ENCODE data around the gene GRIN2A.

The GRIN2A gene

DNA sequence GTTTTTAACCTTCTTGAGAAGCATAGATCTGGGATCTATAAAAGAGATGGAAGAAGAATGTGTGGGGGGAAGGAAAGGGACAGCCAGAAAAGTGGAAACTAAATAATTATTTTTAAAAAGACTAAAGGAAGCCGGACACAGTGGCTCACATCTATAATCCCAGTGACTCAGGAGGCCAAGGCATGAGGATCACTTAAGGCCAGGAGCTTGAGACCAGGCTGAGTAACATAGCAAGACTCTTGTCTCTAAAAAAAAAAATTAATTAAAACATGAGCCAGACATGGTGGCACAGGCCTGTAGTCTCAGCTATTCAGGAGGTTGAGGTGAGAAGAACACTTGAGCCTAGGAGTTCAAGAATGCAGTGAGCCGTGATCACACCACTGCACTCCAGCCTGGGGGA is 335.1 kb downstream of the GRIN2A start:
- no peak for DNase-seq

DNA sequence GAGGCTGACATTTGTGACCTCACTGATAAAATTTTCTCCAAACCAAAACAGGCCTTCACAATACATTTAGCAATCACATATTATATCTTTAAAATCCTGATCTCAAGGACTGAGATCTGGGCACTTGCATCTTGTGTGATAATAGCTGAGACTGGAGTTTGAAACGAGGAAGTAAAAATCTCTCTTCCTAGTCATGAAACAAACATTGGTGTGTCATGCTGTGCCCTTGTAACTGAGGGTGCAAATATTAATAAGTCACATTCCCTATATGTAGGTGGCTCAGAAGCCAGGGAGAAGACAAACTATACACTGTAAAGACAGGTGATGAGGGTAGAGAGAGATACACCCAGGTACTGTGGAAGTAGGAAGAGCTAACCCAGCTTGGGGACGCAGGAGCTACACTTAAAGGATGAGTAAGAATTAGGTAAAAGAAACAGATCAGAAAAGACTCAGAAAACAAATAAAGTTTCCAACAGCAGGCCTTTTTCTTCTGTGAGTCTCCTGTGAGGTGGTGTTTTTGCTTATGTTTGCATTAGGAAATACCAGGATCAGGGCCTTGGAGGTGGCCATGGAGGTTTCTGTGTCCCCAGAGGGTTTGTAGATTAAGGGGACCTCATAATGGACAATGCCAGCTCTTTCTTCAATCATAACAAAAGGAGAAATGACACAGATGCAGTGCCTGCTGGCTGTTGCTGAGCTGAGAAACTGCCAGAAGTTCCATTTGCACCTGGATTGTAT is 335.7 kb downstream of the GRIN2A start:
- DNase-seq, result no peak

DNA sequence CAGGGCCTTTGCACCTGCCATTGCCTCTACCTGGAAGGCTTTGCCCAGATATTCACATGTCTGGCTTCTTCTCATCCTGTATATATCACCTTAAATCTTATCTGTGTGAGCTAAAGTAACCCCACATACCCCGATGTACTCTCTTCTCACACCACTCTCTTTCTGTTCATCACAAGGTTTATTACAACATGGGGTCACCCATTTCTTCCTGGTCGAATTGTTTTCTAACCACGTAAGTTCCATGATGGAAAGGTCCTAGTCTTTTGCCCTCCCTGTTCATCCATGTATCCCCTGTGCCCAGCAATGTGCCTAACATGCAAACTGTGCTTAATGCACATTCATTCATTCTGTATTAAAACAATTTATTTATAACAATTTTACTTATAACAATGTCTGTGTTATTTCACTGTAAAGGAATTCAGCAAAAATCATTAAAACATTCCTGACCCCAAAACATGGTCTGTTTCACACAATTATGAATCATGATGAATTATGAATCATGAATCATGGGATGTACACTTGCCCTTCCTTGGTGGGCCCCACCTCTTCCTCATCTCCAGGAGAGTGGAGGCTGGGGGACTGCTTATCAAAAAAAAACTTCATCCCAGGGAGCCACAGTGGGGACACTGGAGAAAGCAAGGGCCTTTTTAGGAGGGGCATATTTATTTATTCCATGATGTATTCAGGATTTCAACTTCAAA is 336.4 kb downstream of the GRIN2A start:
- DNase-seq, result no peak

DNA sequence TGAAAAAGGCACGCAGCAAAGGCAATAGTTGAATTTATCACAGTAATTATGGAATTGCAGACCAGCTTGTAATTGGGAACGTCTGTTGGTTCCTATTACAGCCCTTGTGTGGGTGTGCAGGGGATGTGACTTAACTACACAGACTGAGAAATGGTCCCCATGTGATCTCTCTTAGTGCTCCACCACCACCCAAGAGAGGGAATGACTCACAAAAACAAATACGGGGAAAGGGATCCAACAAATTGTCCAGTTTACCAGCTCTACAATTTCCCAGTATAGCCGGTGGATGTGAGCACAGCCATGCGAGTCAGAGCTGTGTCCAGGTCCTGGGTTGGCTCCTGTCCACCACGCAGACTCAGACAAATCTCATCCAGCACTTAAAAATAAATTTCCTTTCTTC is 337.9 kb downstream of the GRIN2A start:
- no peak for DNase-seq

DNA sequence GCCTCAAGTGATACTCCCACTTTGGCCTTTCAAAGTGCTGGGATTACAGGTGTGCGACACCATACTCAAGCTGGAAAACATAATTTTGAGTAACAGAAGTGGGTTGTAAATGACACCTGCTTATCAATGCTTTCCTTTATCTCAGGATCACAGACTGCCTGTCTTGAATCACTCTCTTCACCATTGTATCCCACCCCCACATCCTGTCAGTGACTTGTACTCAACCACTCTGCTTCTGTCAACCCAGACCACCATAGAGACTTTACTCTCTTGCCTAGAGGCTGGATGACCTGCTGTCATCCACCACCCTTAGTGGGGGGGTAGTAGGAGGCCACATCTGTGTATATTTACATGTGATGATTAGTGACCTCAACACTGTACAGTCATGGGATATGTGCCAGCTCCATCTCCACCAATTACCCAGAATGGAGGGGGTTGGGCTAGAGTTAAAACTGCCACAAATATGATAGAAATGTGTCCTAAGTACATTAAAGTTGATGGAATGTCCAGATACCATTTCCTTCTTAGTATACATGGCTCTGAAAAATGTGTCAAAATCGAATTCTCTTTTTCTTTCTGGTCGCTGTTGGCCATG is 338.7 kb downstream of the GRIN2A start:
- no peak for DNase-seq

DNA sequence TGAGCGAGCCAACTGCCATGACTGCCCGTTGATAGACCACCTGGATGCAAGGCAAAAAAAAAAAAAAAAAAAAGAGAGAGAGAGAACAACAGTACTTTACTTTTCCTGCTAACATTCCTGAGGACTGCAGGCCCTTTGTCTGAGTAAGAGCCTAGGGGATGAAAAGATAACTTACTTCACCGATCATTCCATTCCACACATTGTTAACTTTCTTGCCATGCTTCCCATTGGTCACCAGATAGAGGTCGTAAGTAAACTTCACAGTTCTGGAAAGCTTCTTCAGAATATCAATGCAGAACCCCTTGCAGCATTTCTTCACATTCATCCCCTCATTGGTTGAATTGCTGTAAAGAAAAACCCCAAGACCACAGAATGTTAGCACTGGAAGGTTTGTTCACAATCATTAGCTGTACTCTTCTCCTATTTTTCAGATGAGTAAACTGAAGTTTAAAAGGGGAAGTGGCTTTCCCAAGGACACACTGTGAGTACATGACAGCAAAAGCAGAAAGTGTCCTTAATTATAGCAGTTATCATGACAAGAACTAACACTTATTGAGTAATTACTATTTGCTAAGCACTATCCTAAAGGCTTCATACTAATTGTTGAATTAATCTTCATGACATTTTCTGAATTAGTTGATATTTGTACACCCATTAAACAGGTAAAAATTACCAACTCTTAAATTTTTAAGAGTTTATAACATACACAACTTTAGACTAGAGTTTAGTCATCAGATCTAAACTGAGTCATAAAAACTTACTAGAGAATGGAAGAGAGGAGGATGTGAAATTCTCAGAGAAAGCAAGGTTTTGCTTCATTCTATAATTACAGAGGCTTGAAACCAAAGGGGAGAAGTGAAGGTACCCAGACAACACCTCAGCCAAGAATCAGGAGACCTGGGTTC is 341.2 kb downstream of the GRIN2A start:
- DNase-seq, result no peak

DNA sequence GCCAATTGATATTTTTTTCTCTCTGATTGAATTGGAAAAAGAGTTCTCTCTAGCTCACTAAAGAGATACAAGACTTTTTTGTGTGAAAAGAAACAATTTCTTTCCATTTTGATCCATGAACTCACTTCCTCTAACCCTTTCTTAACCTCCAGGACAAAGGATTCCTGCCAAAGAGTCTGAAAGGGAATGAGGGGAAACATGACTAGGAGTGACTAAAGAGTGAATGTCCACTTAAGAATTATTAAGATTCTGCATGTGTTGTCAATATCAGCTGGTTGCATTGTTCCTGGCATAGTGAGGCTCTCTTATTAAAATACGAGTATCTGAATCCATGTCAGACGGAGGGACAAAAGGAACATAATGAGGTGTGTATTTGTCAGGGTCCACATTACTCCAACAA is 344.7 kb downstream of the GRIN2A start:
- no peak for DNase-seq

DNA sequence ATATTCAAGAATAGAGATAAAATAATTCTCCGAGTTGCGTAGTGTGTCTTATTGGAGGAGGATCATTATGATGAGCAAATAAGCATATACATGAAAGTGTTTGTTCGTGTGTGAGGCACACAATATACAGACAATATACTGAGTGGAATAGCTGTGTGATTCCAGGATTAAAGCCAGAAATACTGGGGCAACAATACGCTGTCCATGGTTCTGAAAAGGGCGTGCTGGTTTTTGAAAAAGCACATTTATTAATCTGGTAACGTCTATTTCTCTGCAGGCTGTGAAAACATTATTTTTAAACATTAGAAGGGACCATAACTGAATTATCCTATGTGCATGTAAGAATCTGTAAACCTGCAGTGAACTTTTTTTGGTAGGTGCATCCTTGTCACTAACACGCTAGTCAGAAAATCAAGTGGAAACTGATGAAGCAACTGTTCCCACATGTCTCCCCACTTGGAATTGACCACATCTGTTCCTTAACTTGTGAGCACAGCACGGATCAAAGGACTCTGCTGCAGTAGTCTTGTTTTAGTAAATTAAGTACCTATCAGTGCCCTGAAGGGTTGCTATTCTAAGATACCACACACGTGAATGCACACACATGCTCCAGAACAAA is 346.0 kb downstream of the GRIN2A start:
- DNase-seq, result no peak

DNA sequence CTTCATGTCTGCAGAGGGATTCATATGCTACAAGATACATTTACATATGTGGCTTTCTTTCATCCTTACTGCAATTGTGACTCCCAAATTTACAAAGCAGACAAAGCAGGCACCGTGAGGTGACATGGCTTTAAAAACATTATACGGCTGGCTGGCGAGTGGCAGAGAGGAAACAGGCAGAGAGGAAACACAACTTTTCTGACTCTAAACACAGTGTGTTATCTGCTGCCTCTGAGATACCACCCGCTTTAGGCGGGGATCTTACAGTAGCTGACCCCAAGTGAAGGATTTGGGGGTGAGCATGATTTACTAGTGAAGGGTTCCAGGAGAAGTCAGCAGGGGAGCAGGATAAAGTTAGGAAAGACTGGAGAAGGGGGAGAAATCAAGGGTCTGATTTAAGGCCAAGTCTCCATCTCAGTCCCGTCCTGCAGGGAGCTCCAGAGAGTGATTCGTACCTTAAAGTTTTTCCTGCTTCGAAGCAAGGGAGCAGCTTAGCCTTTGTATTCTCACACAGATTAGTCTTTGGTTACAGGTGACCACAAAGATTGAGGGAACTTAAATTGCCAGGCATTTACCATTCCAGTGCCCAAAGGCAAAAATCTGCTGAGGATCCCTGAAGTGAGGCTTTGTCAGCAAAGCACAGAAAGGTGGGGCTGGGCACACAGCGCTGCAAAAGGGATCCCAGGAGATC is 355.0 kb downstream of the GRIN2A start:
- no peak for DNase-seq

DNA sequence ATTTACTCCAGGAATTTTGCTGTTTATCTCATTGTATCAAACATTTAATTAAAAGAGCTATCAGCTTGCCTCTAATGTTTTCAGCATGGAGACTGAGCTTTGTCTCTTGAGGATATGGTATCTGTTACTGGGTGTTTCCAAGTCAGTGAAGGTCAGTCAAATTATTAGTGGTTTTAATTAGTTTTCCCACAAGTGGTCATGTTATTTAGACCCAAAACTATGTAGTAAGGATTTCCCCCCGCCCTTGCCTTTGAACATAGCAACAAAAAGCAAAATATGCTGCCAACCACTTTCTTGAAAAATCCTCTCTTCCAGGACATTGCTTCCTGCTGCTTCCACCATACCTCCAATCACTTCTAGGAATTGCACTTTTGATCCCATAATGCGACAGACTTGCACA is 355.6 kb downstream of the GRIN2A start:
- no peak for DNase-seq

DNA sequence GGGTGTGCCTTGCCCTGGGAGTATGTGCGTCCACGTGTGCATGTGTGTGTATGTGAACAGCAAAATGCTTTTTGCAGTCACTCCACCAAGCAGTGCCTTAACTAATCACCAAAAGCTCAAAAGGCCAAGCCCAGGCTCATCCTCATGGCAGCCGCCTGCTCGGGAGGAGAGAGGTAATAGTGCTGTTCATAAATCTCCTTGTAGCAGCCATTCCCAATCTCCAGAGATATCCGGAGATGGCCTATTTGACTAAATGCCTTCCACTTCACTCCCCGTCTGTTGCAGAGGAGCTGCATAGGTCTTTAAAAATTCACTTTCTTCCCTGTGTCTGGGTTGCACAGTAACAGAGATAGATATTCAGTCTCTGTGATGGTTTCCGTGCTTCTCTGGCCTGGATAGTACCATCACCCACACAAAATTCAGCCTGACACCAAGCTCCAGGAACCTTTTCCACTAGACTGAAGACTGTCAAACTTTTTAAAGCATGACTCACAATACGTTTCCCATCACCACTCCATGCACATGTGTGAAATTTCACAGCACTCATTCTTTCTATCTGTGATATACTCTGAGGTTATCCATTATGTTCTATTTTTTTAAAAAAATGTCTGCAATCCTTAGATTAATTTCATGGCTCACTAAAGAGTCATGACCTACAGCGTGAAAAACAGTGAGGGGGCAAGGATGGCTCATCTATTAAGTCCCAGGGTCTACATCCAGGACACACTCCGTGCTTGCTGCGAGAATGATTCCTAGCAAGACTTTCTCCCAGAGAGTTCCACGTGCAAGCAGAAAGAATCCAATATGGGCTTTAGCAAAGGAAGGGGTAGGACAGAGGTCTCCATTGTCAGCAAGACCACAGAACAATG is 357.8 kb downstream of the GRIN2A start:
- no peak for DNase-seq

DNA sequence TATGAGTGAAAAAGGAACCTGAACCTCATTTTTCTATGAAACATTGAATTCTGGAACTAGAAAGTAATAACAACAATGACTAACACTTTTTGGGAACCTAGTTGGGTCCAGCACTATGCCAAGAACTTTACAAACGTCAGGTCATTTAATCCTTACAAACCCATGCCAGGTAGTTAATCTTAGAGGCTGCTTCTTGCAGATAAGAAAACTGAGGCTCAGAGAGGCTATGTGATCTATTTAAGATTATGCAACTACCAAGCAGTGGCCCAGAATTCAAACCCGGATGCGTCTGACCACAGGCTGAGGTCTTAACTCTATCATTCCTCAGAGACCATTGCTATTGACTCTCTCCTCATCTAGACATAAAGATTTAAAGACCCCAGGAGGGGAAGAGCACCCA is 358.7 kb downstream of the GRIN2A start:
- DNase-seq, result no peak

DNA sequence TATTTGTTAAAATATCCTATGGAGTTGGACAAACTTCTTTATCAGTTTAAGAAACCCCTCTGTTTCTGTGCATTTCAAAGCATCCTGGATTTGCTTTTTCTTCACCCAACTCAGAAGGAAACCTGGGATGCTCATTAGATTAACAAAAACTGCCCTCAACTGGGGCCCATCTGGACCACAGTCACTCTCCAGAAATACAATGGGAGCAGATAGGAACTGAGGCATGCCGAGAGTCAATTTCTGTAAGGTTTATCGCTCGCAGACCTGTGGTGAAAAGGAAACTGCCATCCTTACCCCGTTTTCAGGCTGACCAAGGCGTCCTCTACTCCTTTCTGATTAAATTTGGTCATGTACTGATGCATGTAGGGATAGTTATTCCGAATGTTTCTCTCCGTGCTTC is 360.3 kb downstream of the GRIN2A start:
- DNase-seq, result no peak

DNA sequence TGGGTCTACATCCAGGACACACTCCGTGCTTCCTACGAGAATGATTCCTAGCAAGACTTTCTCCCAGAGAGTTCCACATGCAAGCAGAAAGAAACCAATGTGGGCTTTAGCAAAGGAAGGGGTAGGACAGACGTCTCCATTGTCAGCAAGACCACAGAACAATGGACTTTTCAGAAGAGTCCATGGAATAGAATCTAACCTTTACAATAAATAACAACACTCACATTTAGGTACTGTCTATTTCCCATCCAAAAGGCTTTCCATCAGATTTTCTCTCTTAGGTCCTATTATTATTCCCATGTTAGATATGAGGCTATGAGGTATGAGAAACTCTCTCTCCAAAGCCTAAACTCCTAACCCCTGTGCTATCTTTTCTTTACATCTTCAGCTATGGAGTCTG is 360.9 kb downstream of the GRIN2A start:
- no peak for DNase-seq

DNA sequence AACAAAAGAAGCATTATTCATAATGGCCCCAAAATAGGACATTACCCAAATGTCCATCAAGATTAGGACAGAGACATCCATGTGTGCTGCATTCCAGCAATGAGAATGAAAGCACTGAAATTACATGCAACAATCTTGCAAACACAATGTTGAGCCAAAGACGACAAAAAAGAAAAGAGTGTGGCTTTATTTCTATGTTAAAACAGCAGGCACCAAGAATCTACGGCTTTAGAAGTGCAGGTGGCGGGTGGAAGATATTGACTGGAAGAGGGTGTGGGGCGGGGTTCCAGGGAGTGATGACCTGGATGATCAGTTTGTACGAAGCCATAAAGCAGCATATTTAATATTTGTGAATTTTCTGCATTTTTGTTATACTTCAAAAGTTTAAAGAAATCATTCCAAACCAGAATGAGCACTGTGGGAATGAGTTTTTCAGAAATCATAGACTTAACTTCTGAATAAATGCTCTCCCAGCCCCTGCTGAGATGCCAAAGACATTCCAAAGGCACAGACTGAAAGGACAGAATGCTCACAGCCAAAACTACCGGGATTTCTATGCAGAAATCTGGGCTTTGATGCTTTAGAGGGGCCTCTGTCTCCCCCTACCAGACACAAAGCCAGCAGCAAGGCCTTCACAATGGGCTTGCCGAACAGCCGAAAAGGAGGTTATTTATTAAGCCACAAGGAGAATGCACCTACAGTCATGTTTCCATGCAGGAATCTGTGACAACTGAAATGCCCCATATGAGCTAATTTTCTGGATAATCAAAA is 361.6 kb downstream of the GRIN2A start:
- no peak for DNase-seq

DNA sequence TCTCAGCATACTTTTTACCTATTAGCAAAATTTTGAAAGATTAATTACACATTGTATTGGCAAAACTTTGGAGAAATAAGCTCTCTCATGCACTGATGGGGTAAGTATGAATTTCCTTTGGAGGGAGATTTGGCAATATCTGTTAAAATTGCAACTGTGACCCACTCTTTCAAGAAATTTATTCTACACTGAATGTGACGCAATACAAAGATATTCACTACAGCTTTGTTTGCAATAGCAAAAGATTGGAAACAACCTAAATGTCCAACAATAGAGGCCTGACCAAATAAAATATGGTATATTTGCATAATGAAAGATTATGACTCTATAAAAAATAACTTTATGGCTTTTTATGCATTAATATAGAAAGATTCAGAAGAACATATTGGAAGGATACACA is 363.5 kb downstream of the GRIN2A start:
- no peak for DNase-seq

DNA sequence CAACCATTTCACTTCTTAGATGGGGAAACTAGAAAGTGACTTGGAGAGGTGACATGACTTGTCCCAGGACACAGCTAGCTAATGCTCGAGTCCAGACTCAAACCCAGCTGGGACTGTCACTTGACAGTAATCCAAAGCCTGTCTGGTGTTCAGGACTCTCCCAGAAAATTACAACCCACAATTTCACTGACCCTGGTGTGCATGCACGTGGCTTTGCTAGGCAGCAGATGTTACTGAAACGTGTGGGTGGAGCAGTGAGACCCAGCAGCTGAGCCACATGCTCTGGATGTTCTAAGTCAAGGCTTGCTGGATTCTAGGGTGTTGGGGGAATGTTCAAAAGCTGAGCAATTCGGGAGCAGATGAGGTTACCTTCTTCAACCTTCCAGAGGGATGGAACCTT is 364.6 kb downstream of the GRIN2A start:
- no peak for DNase-seq

DNA sequence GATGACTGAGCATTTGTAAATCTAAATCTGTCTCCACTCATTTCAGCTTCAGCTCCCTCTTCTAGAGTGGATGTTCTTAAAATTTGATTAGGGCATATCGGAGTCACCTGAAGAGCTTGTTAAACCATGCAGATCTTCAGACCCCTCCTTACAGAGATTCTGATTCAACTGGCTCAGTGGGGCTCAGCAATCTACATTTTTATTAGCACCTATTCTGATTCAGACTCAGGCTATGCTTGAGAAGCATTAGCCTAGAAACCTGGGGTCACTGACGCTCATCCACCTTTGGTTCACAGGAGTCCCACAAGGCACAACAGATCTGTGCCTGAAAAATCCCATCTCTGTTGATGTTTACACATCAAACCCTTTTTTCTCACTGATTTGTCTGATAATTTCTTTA is 365.6 kb downstream of the GRIN2A start:
- no peak for DNase-seq

DNA sequence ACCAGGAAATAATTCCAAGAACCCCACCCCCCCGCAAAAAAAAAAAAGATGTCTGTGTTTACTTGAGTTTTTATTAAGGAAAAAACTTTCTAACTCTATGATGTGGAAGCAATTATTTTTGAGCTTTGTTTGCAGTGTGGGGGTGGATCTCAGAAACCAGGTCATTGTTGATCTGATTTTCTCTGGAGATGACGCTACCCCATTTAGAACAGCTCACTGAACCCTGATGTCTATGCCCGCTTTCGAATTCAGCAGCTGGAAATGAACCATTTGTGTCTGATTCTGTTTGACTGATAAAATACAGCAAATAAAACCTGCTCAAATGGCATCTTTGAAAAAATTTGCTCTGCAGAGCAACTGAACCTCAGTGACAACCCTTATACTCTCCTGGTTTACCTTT is 368.6 kb downstream of the GRIN2A start:
- no peak for DNase-seq

DNA sequence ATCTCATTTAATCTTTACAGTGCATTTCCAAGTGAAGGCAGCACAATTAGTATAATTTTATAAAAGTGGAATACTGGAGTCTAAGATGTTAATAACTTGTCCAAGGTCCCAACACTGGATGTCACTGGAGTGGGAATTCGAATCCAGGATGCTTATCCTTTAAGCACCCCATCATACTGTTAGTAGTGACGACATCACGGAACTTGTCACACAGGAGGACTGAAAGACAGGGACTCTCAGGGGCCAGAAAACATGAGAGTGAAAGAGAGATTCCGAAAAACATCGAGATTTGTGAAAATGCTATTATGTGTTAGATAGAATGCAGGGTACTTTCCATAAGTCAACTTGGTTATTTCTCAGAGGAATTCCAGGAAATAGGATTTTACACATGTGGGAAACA is 374.0 kb downstream of the GRIN2A start:
- DNase-seq, result no peak

Data from activated naive CD4-positive, alpha-beta T cell (primary cell).